ENCODE results near the gene CMTM4.
A peak's percentile ranks its signal among the peaks of the same experiment; 100 is the strongest.

CMTM4 gene

GRCh38 chr16:66572356-66572755 lies 124.2 kb downstream of the CMTM4 start:
- TF ChIP-seq ZBTB7A (IDR thresholded peaks at IDR 0.05; ENCODE audit: low read depth) (no peak), YY1 (IDR thresholded peaks at IDR 0.05; ENCODE audit: low read depth) (no peak), RAD21 (IDR thresholded peaks at IDR 0.05; ENCODE audit: low read depth) (no peak), TCF12 (IDR thresholded peaks at IDR 0.05; ENCODE audit: low read depth) (no peak), CEBPB (IDR thresholded peaks at IDR 0.05) (no peak), TEAD4 (IDR thresholded peaks at IDR 0.05) (no peak), USF1 (IDR thresholded peaks at IDR 0.05) (no peak), EP300 (IDR thresholded peaks at IDR 0.05; ENCODE audit: borderline replicate concordance) (no peak), CREB1 (IDR thresholded peaks at IDR 0.05; ENCODE audit: low read depth) (no peak), EGR1 (IDR thresholded peaks at IDR 0.05) (no peak), TAF1 (IDR thresholded peaks at IDR 0.05; ENCODE audit: low read depth) (no peak), NFIC (IDR thresholded peaks at IDR 0.05) (no peak)
- TF ChIP-seq, protein P1, sequence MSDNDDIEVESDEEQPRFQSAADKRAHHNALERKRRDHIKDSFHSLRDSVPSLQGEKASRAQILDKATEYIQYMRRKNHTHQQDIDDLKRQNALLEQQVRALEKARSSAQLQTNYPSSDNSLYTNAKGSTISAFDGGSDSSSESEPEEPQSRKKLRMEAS (IDR thresholded peaks at IDR 0.05) = no peak
- TF ChIP-seq, protein P2, sequence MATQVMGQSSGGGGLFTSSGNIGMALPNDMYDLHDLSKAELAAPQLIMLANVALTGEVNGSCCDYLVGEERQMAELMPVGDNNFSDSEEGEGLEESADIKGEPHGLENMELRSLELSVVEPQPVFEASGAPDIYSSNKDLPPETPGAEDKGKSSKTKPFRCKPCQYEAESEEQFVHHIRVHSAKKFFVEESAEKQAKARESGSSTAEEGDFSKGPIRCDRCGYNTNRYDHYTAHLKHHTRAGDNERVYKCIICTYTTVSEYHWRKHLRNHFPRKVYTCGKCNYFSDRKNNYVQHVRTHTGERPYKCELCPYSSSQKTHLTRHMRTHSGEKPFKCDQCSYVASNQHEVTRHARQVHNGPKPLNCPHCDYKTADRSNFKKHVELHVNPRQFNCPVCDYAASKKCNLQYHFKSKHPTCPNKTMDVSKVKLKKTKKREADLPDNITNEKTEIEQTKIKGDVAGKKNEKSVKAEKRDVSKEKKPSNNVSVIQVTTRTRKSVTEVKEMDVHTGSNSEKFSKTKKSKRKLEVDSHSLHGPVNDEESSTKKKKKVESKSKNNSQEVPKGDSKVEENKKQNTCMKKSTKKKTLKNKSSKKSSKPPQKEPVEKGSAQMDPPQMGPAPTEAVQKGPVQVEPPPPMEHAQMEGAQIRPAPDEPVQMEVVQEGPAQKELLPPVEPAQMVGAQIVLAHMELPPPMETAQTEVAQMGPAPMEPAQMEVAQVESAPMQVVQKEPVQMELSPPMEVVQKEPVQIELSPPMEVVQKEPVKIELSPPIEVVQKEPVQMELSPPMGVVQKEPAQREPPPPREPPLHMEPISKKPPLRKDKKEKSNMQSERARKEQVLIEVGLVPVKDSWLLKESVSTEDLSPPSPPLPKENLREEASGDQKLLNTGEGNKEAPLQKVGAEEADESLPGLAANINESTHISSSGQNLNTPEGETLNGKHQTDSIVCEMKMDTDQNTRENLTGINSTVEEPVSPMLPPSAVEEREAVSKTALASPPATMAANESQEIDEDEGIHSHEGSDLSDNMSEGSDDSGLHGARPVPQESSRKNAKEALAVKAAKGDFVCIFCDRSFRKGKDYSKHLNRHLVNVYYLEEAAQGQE (IDR thresholded peaks at IDR 0.05; ENCODE audit: low read depth) = no peak

DNA sequence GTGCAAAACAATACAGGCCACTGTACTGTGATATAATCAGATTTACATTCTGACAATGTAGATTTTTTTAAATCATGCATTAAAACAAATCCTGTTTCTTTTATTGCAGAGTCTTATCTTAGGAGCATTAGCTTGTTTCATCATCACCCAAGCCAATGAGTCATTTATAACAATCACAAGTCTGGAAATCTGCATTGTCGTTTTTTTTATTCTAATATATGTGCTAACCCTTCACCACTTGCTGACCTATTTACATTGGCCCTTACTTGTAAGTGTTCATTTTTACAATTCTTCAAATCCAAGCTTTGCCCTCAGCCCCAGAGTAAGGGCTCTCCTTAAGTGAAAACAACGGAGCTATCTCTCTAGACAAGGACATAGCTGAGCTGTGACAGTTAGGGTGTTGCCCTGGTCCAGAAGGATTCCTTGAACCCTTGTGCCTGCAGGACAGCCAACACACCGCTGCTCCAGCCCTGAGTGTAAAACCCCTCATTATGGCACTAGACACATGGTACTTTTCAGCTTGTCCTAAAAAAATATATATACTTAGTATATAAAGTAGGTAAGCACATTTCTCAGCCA lies 126.6 kb downstream of the CMTM4 start:
- TF ChIP-seq ZBTB7A (IDR thresholded peaks at IDR 0.05; ENCODE audit: low read depth) (no peak), TAF1 (IDR thresholded peaks at IDR 0.05; ENCODE audit: low read depth) (no peak), USF1 (IDR thresholded peaks at IDR 0.05) (no peak), FOXM1 (IDR thresholded peaks at IDR 0.05; ENCODE audit: borderline replicate concordance, low read depth) (no peak), CEBPB (IDR thresholded peaks at IDR 0.05) (0 out of 2 replicates have a peak, but pooled peaks have one; percentile 8)

DNA sequence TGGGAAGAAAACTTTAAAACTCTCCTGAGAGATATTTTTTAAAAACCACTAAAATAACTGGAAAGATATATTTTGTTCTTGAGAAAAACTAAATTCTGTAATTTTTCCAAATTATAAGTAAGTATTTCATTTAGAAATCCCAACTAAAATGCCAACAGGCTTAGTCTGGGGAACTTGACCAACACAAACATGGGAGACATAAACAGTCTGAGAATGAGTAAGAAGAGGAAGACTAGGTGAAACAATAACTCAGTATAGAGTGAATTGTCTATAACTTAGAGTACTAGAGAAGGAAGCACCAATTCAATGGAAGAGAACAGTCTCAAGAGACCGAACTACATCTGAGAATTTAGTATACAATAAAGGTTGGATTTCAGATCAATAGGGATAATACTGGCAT lies 127.4 kb downstream of the CMTM4 start:
- TF ChIP-seq TAF1 (IDR thresholded peaks at IDR 0.05; ENCODE audit: low read depth) (no peak), TEAD4 (IDR thresholded peaks at IDR 0.05) (no peak), EGR1 (IDR thresholded peaks at IDR 0.05) (no peak), CREB1 (IDR thresholded peaks at IDR 0.05; ENCODE audit: low read depth) (no peak), TCF12 (IDR thresholded peaks at IDR 0.05; ENCODE audit: low read depth) (no peak), YY1 (IDR thresholded peaks at IDR 0.05; ENCODE audit: low read depth) (no peak)

- TF ChIP-seq, protein P1 (IDR thresholded peaks at IDR 0.05) = no peak
- no peak for TF ChIP-seq TAF1 (IDR thresholded peaks at IDR 0.05; ENCODE audit: low read depth)
- TF ChIP-seq, protein P2 (IDR thresholded peaks at IDR 0.05; ENCODE audit: low read depth) = no peak
Measured at GRCh38 chr16:66568355-66568754, 128.2 kb downstream of the CMTM4 start.

- TF ChIP-seq TAF1 (IDR thresholded peaks at IDR 0.05; ENCODE audit: low read depth) (no peak), CEBPB (IDR thresholded peaks at IDR 0.05) (no peak), RAD21 (IDR thresholded peaks at IDR 0.05; ENCODE audit: low read depth) (no peak), TEAD4 (IDR thresholded peaks at IDR 0.05) (no peak), USF1 (IDR thresholded peaks at IDR 0.05) (no peak), EGR1 (IDR thresholded peaks at IDR 0.05) (no peak), CREB1 (IDR thresholded peaks at IDR 0.05; ENCODE audit: low read depth) (no peak), EP300 (IDR thresholded peaks at IDR 0.05; ENCODE audit: borderline replicate concordance) (no peak), NFIC (IDR thresholded peaks at IDR 0.05) (no peak), ZBTB7A (IDR thresholded peaks at IDR 0.05; ENCODE audit: low read depth) (no peak), TCF12 (IDR thresholded peaks at IDR 0.05; ENCODE audit: low read depth) (no peak), FOXM1 (IDR thresholded peaks at IDR 0.05; ENCODE audit: borderline replicate concordance, low read depth) (no peak), YY1 (IDR thresholded peaks at IDR 0.05; ENCODE audit: low read depth) (no peak)
- TF ChIP-seq, protein P1 (IDR thresholded peaks at IDR 0.05) = no peak
- TF ChIP-seq, protein P2 (IDR thresholded peaks at IDR 0.05; ENCODE audit: low read depth) = no peak
Measured at GRCh38 chr16:66566051-66566901, 130.3 kb downstream of the CMTM4 start, which contains the start of gene CMTM1. Gene CMTM1, plus strand, starts transcription at chr16:66566439. Its CDS starts 75 bp downstream, at chr16:66566514.

Measured in Ishikawa (cell line).